ENCODE results near the gene FGD4.

DNA sequence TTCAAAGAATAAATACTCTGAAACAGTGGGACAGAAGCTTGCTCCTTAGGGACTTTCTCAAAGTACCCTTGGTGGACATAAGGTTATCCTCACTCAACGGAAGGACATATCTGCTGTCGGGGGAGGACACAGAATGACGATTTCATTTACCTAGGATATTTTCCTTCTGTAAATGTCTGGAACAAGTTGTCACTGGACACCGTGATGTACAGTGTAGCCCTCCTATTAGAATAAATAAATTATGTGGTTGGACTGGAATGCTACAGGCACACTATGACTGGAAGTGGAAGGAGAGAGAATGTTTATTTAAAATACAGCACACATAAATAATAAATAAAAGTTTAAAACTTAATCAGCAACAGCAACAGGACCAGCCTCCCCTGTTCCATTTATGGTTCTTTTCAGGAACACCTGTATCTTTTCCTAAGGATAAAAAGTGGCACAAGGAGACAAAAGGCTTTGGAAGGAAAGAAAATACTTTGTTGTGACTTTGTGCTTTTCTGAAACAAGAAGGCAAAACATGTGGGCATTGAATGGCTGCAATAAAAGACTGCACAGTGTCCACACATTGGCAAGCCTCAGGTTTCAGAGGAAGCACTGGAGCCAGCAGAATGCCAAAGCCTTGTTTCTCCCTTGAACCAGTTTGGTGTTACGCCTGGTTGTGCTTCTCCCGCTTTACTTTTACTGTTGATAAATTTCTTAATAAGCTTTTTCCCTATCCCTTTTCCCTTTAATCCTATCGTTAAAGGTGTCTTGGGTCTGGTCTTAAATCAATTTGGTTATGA lies 36.8 kb downstream of the FGD4 start:
- TF ChIP-seq, protein P1, sequence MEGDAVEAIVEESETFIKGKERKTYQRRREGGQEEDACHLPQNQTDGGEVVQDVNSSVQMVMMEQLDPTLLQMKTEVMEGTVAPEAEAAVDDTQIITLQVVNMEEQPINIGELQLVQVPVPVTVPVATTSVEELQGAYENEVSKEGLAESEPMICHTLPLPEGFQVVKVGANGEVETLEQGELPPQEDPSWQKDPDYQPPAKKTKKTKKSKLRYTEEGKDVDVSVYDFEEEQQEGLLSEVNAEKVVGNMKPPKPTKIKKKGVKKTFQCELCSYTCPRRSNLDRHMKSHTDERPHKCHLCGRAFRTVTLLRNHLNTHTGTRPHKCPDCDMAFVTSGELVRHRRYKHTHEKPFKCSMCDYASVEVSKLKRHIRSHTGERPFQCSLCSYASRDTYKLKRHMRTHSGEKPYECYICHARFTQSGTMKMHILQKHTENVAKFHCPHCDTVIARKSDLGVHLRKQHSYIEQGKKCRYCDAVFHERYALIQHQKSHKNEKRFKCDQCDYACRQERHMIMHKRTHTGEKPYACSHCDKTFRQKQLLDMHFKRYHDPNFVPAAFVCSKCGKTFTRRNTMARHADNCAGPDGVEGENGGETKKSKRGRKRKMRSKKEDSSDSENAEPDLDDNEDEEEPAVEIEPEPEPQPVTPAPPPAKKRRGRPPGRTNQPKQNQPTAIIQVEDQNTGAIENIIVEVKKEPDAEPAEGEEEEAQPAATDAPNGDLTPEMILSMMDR (IDR thresholded peaks at IDR 0.05), result no peak
- no peak for TF ChIP-seq POLR2A (IDR thresholded peaks at IDR 0.05)

All from body of pancreas (tissue), 4 donors.